Fibroblast of villous mesenchyme (primary cell): ENCODE measurements around the gene SRP54. TPM values are rescaled to one million over a fixed set of nuclear protein-coding genes. Genes with fewer than 3 reads are reported as not detected.
A peak's percentile ranks its signal among the peaks of the same experiment; 100 is the strongest.
"Not testable (repeated sequence)": the region's sequence is repeated elsewhere in the genome, so short reads cannot be mapped to it uniquely, and the experiment has no call there.

Experiments used
- DNase-seq: peaks from one replicate; pipeline ENCODE4 v3.0.0-alpha.2; 2010; ENCODE audit warnings: low read depth
- H3K4me3 ChIP-seq: 2 replicates; pipeline ENCODE4 v1.5.1; 2011; ENCODE audit warnings: low read depth, mild to moderate bottlenecking, low read length
- CTCF ChIP-seq: IDR thresholded peaks from 2 replicates; pipeline ENCODE4 v1.5.1; 2012; ENCODE audit warnings: low read depth, mild to moderate bottlenecking, low read length; ENCODE audit not compliant: insufficient read depth
- total RNA-seq: library from RNA; depleted of rRNA; stranded (reverse); fragments of >200 nt; gene quantifications from 2 replicates; pipeline ENCODE4 v1.2.3, GENCODE V29; 2012

SRP54 gene
- total RNA-seq, 1 donor: 108 TPM

GRCh38 chr14:35052637-35053036, 69.8 kb downstream of the SRP54 start:
- no peak overlapping the region for H3K4me3 ChIP-seq
- DNase-seq: peak; percentile 71
- no peak for TF ChIP-seq CTCF

- peak; percentile 61 for DNase-seq
- H3K4me3 ChIP-seq: not testable (repeated sequence)
Measured at GRCh38 chr14:35061113-35061791, 78.5 kb downstream of the SRP54 start.

GRCh38 chr14:35065731-35066130, 82.9 kb downstream of the SRP54 start:
- DNase-seq, H3K4me3 ChIP-seq: not testable (repeated sequence)

- TF ChIP-seq CTCF: no peak
- no peak overlapping the region for H3K4me3 ChIP-seq
- no peak for DNase-seq
Measured at GRCh38 chr14:35068238-35069012, 85.6 kb downstream of the SRP54 start.

- no peak for DNase-seq
- TF ChIP-seq CTCF: no peak
- no peak overlapping the region for H3K4me3 ChIP-seq
Measured at GRCh38 chr14:35072226-35072625, 89.4 kb downstream of the SRP54 start.

GRCh38 chr14:35073486-35073885, 90.7 kb downstream of the SRP54 start:
- no peak for DNase-seq
- TF ChIP-seq CTCF: no peak
- H3K4me3 ChIP-seq: no peak overlapping the region

- H3K4me3 ChIP-seq: no peak overlapping the region
- DNase-seq: no peak
- TF ChIP-seq CTCF: no peak
Measured at GRCh38 chr14:35078082-35078481, 95.3 kb downstream of the SRP54 start.

Other genes with a start within 250 kb of the SRP54 start
- gene BAZ1A, start 107.6 kb upstream of the SRP54 start, total RNA-seq: 29.6 and 49.2 TPM in 2 replicates
- gene FAM177A1, start 63.3 kb downstream of the SRP54 start, total RNA-seq: 39.9 and 43.6 TPM in 2 replicates
- 35.4 and 39.7 TPM in 2 replicates for gene PPP2R3C, start 139.0 kb downstream of the SRP54 start, total RNA-seq
- gene PRORP, start 139.6 kb downstream of the SRP54 start, total RNA-seq: 36.4 and 38.0 TPM in 2 replicates